ENCODE data around the gene ABI3.

- TF ChIP-seq SIN3A (IDR thresholded peaks at IDR 0.05; ENCODE audit: borderline replicate concordance, insufficient read depth, low read length) (no peak), REST (IDR thresholded peaks at IDR 0.05; ENCODE audit: insufficient read depth in 1 of 2, low read depth in 2 of 2, low read length in 2 of 2) (no peak), POLR2AphosphoS5 (IDR thresholded peaks at IDR 0.05; ENCODE audit: low read depth, low read length) (no peak)
Measured at GRCh38 chr17:49219987-49220386, 9.5 kb downstream of the ABI3 start.
